GM19099 (cell line): ENCODE results near the gene MMP27.

ENCODE experiments used
- POLR2A ChIP-seq: IDR thresholded peaks from 3 replicates; pipeline ENCODE4 v1.6.1; 2011; ENCODE audit warnings: low read depth; ENCODE audit not compliant: insufficient read length; ENCODE audit errors: extremely low read depth

The MMP27 gene

GRCh38 chr11:102705626-102706025 is at the start of gene MMP27:
TSS of gene MMP27 (minus strand) at chr11:102705769. CDS start at chr11:102705714, 55 bp downstream.
- TF ChIP-seq POLR2A: no peak

- no peak for TF ChIP-seq POLR2A
Observed at GRCh38 chr11:102753267-102753666, 47.7 kb upstream of the MMP27 start.

- no peak for TF ChIP-seq POLR2A
Observed at GRCh38 chr11:102751673-102752072, 46.1 kb upstream of the MMP27 start.

GRCh38 chr11:102749101-102749722 is 43.6 kb upstream of the MMP27 start:
- no peak for TF ChIP-seq POLR2A

- no peak for TF ChIP-seq POLR2A
Observed at GRCh38 chr11:102734650-102735049, 29.1 kb upstream of the MMP27 start.

GRCh38 chr11:102733232-102733875 is 27.8 kb upstream of the MMP27 start:
- TF ChIP-seq POLR2A: no peak

GRCh38 chr11:102729849-102730815 is 24.6 kb upstream of the MMP27 start:
- TF ChIP-seq POLR2A: no peak

GRCh38 chr11:102727890-102728289 is 22.3 kb upstream of the MMP27 start:
- no peak for TF ChIP-seq POLR2A

- no peak for TF ChIP-seq POLR2A
Observed at GRCh38 chr11:102724904-102725500, 19.4 kb upstream of the MMP27 start, which contains the start of gene MMP8. TSS of gene MMP8 (minus strand) at chr11:102724954. CDS start at chr11:102724855, 99 bp downstream.

GRCh38 chr11:102722821-102723220 is 17.3 kb upstream of the MMP27 start:
- TF ChIP-seq POLR2A: no peak

GRCh38 chr11:102719620-102720277 is 14.2 kb upstream of the MMP27 start:
- no peak for TF ChIP-seq POLR2A

GRCh38 chr11:102717280-102717679 is 11.7 kb upstream of the MMP27 start:
- TF ChIP-seq POLR2A: no peak

- TF ChIP-seq POLR2A: no peak
Observed at GRCh38 chr11:102716527-102716926, 11.0 kb upstream of the MMP27 start.

- no peak for TF ChIP-seq POLR2A
Observed at GRCh38 chr11:102712137-102712536, 6.6 kb upstream of the MMP27 start.

- no peak for TF ChIP-seq POLR2A
Observed at GRCh38 chr11:102709201-102709945, 3.8 kb upstream of the MMP27 start.

- no peak for TF ChIP-seq POLR2A
Observed at GRCh38 chr11:102708654-102709053, 3.1 kb upstream of the MMP27 start.
